Heart left ventricle (tissue), 13 donors: ENCODE measurements around the gene POLR1A.

ENCODE experiments used
- CTCF ChIP-seq, 12 donors: fragments of 200-600 bp; sonication (generic) in 4 of 12; IDR thresholded peaks; one replicate each; pipeline versions ENCODE4 v1.5.0 to v1.8.0; 2018 to 2022; ENCODE audit warnings: antibody characterized with exemption in 12 of 12, mild to moderate bottlenecking in 5 of 12
- POLR2A ChIP-seq, 2 donors: fragments of 450-650 bp; IDR thresholded peaks; one replicate each; pipeline ENCODE4 v1.6.1; 2017; ENCODE audit warnings: antibody characterized with exemption in 2 of 2, mild to moderate bottlenecking in 2 of 2, moderate library complexity in 2 of 2
- donor health status: ischemic (EF 13 %, LVEDD 7.1; RV severe dilation, severe dysfunction).
- donor health status: DM: no; HTN: yes; CAD: no.
- donor health status: DM: no; HTN: no; CAD: no.
- donor health status: ischemic (EF 25% LVEDD 6.9; RV normal size, moderate dysfunction).
- donor health status: ischemic (EF 25% LVEDD 5.7; RV mildly dilated, moderate dysfunction).
- donor health status: ischemic (EF 35%, LVEDD 5.7; RV mildly dilated, moderate dysfunction).
- donor health status: nonischemic (EF 11% LVEDD 7.7; RV severe dilation, severe dysfunction).
- donor health status: DM: yes; HTN: yes; CAD: no.
- donor health status: PGD.
- donor health status: ischemic (EF 29% LVEDD 5.4; RV normal size, mild dysfunction).
- donor health status: nonischemic (EF 23%, LVEDD 6.1; RV moderate dilation, normal function).

GRCh38 chr2:85976106-85976920, 129.4 kb downstream of the POLR1A start:
- TF ChIP-seq CTCF (IDR thresholded peaks at IDR 0.05) = no peak
- no peak for TF ChIP-seq POLR2A (IDR thresholded peaks at IDR 0.05)
